K562 (cell line): ENCODE data around the gene PTH1R. TPM values are rescaled to one million over a fixed set of nuclear protein-coding genes. Genes with fewer than 3 reads are reported as not detected.

Experiments used
- ATAC-seq: fragments of 200-7000 bp; cut with Tn5 transposase; 3 replicates; pipeline ENCODE4 v1.9.1; 2020; ENCODE audit warnings: moderate library complexity
- BruUV-seq: library from RNA; stranded (reverse); fragments of 400-500 nt; replicated peaks from 2 replicates; lab custom pipeline; 2021; lab: Mats Ljungman, UMichigan
- CTCF ChIA-PET: fragments of 300-600 bp; formaldehyde crosslinking; extraction: SDS; loops from one replicate; lab custom pipeline; 2021; ENCODE audit warnings: low intra/inter-chr PET ratio; lab: Yijun Ruan, JAX
- POLR2A ChIA-PET: fragments of 300-600, 350-650 bp; sonication (Branson Sonifier 250); formaldehyde crosslinking; extraction: SDS; loops from one replicate; lab custom pipeline; 2021; ENCODE audit warnings: antibody characterized with exemption, inconsistent platforms; lab: Yijun Ruan, JAX
- DNase-seq, 4 experiments: peaks; one replicate each; pipeline versions ENCODE4 v3.0.0 to v3.0.0-alpha.2; 2011 to 2018; ENCODE audit warnings: low spot score in 3 of 4, mixed read lengths in 3 of 4; ENCODE audit errors: extremely low read depth in 1 of 4
- FAIRE-seq: peaks from 2 replicates; lab custom pipeline; 2011; peaks lifted over from hg19 to GRCh38; lab: Jason Lieb, UNC
- H2AFZ ChIP-seq: 2 replicates; pipeline ENCODE4 v1.6.0; 2011; ENCODE audit warnings: low read depth, low read length, control low read depth, inconsistent platforms
- H3K27ac ChIP-seq: fragments of 200-600 bp; 3 replicates; pipeline ENCODE4 v1.8.0; 2011; ENCODE audit warnings: low read depth, mild to moderate bottlenecking, control low read depth, inconsistent platforms, low read length, moderate library complexity, mixed read lengths; ENCODE audit errors: extremely low read depth
- H3K27me3 ChIP-seq, 2 experiments: fragments of 300-600 bp in 1 of 2; 2 replicates in 1 of 2; 3 replicates in 1 of 2; pipeline versions ENCODE4 v1.6.0 to v1.8.0; 2011; ENCODE audit warnings: inconsistent platforms in 2 of 2, low read length in 2 of 2, mild to moderate bottlenecking in 1 of 2, mixed read lengths in 1 of 2, moderate library complexity in 1 of 2; ENCODE audit not compliant: control insufficient read depth in 2 of 2, insufficient read depth in 2 of 2
- H3K36me3 ChIP-seq: fragments of 300-600 bp; 3 replicates; pipeline ENCODE4 v1.8.0; 2011; ENCODE audit warnings: mild to moderate bottlenecking, low read length, inconsistent platforms; ENCODE audit not compliant: control insufficient read depth, insufficient read depth
- H3K4me1 ChIP-seq, 2 experiments: fragments of 200-600 bp in 1 of 2; replicated peaks in 1 of 2; 2 replicates in 1 of 2; 3 replicates in 1 of 2; pipeline versions ENCODE4 v1.5.1 to v1.8.0; 2011; ENCODE audit warnings: inconsistent platforms in 2 of 2, low read length in 2 of 2, mild to moderate bottlenecking in 1 of 2, mixed read lengths in 1 of 2, moderate library complexity in 1 of 2; ENCODE audit not compliant: control insufficient read depth in 2 of 2, insufficient read depth in 2 of 2
- H3K4me2 ChIP-seq: 2 replicates; pipeline ENCODE4 v1.6.1; 2011; ENCODE audit warnings: low read length, control low read depth, inconsistent platforms, mixed read lengths; ENCODE audit not compliant: insufficient read depth
- H3K4me3 ChIP-seq: fragments of 200-600 bp; sonication (generic), shearing (Covaris generic); 2 replicates; pipeline ENCODE4 v1.5.1; 2016; ENCODE audit warnings: control low read depth, inconsistent platforms
- H3K79me2 ChIP-seq: fragments of 200-600 bp; 3 replicates; pipeline ENCODE4 v1.8.0; 2011; ENCODE audit warnings: low read length, inconsistent platforms; ENCODE audit not compliant: control insufficient read depth, insufficient read depth
- H3K9ac ChIP-seq, 2 experiments: 2 replicates each; pipeline versions ENCODE4 v1.6.0 to v1.6.1; 2011; ENCODE audit warnings: low read depth in 2 of 2, low read length in 2 of 2, control low read depth in 1 of 2, inconsistent platforms in 1 of 2, mild to moderate bottlenecking in 1 of 2, mixed read lengths in 1 of 2; ENCODE audit not compliant: insufficient read depth in 1 of 2
- H3K9me1 ChIP-seq: one replicate; pipeline ENCODE4 v1.6.0; 2011; ENCODE audit warnings: inconsistent platforms, mild to moderate bottlenecking, low read length, moderate library complexity; ENCODE audit not compliant: control insufficient read depth, insufficient read depth
- H3K9me3 ChIP-seq: replicated peaks from 2 replicates; pipeline ENCODE4 v1.5.1; 2011; ENCODE audit warnings: low read depth, low read length, inconsistent platforms; ENCODE audit not compliant: control insufficient read depth, insufficient read depth
- H4K20me1 ChIP-seq: replicated peaks from 2 replicates; pipeline ENCODE4 v1.6.1; 2011; ENCODE audit warnings: low read length, inconsistent platforms, mixed read lengths; ENCODE audit not compliant: control insufficient read depth, insufficient read depth
- NCOA1 ChIP-seq: fragments of 450-650 bp; IDR thresholded peaks from 2 replicates; pipeline ENCODE4 v1.6.1; 2016; ENCODE audit warnings: low read depth
- REST ChIP-seq, 2 experiments: fragments of 450-650 bp; formaldehyde crosslinking in 1 of 2; IDR thresholded peaks; 2 replicates each; pipeline versions ENCODE4 v1.4.0 to v1.6.1; 2014 to 2020; ENCODE audit warnings: mild to moderate bottlenecking in 2 of 2, borderline replicate concordance in 1 of 2, low read depth in 1 of 2
- ZNF217 ChIP-seq: sonication (generic); formaldehyde crosslinking; IDR thresholded peaks from 2 replicates; pipeline ENCODE4 v1.8.0; 2022; ENCODE audit warnings: mild to moderate bottlenecking, missing genetic modification reagents
- WGBS: fragments of 100-300 bp; shearing (Covaris generic); methylation state at CpG from one replicate; pipeline ENCODE4 v1.1.6; 2016; ENCODE audit warnings: low coverage, mixed read lengths; ENCODE audit not compliant: insufficient coverage; ENCODE audit errors: missing lambda C conversion rate; 5-methylcytosine and 5-hydroxymethylcytosine counted together
- in situ Hi-C: fragments of 300-500 bp; cut with MboI; formaldehyde crosslinking; loops from 4 replicates; pipeline ENCODE4 v1.15.0; 2018; ENCODE audit warnings: inconsistent platforms, mixed read lengths
- intact Hi-C: fragments of 100-400 bp; cut with micrococcal nuclease; formaldehyde crosslinking; loops from 2 replicates; pipeline ENCODE4 v1.14.2; 2022
- polyA plus RNA-seq, 8 experiments: library from polyadenylated mRNA; depleted of rRNA in 4 of 8; stranded (reverse) in 5 of 8; unstranded in 3 of 8; fragments of >200 nt; fragmentation: Nextera tagmentation in 2 of 8; fragmentation: Illumina TruSeq in 1 of 8; extraction: Ambion mirVana in 2 of 8; extraction: Trizol in 1 of 8; gene quantifications; 2 replicates each; pipeline versions ENCODE4 v1.2.1 to v1.2.3, GENCODE V29; 2011 to 2014; ENCODE audit warnings: inconsistent platforms in 1 of 8, missing spikeins in 1 of 8
- total RNA-seq, 7 experiments: library from RNA; depleted of rRNA in 6 of 7; stranded (reverse); fragments of >200 nt in 6 of 7; fragmentation: Illumina TruSeq in 2 of 7; extraction: Trizol in 2 of 7; gene quantifications; 2 replicates each; pipeline versions ENCODE4 v1.2.1 to v1.2.3, GENCODE V29; 2011 to 2021; ENCODE audit warnings: low replicate concordance in 1 of 7
- TF ChIP-seq, protein P1 (sequence below): fragments of 250-450 bp; sonication (Bioruptor Pico); IDR thresholded peaks from 2 replicates; pipeline ENCODE4 v1.4.0; 2020; ENCODE audit warnings: mild to moderate bottlenecking
- TF ChIP-seq, protein P2 (sequence below): sonication (generic); formaldehyde crosslinking; IDR thresholded peaks from 2 replicates; pipeline ENCODE4 v1.8.0; 2022; ENCODE audit warnings: missing genetic modification reagents, mild to moderate bottlenecking, moderate library complexity, borderline replicate concordance
- TF ChIP-seq, protein P3 (sequence below), 3 experiments: IDR thresholded peaks in 2 of 3; conservative IDR thresholded peaks in 1 of 3; 2 replicates each; pipeline ENCODE4 v1.5.1; 2011 to 2012; ENCODE audit warnings: low read length in 3 of 3, mild to moderate bottlenecking in 3 of 3, control low read depth in 2 of 3, improper control_type of control experiment in 1 of 3, inconsistent platforms in 1 of 3, low read depth in 1 of 3, mixed read lengths in 1 of 3, moderate library complexity in 1 of 3; ENCODE audit not compliant: insufficient read depth in 2 of 3

The PTH1R gene
- total and polyA plus RNA-seq, 9 of the 15 experiments (the other 6 are each of a cell fraction or from before 2014, with no cell fraction given) = not detected

GRCh38 chr3:46860017-46860809 is 17.3 kb upstream of the PTH1R start:
- H3K27ac ChIP-seq = no peak overlapping the region
- H3K9me1 ChIP-seq = no peaks in the 10 kb centered on the region
- peak; percentile 82 for ATAC-seq
- H3K9me3 ChIP-seq = no peaks in the 10 kb centered on the region
- WGBS = 25% methylated on average over 19 of the region's 19 CpGs
- H3K79me2 ChIP-seq = no peaks in the 10 kb centered on the region
- peak; percentile 91 for FAIRE-seq
- no peak overlapping the region; a peak in 1 of 4 replicates for H3K9ac ChIP-seq
- CTCF ChIA-PET = interaction anchor here (0.6 kb wide), 1 partner anchor 36 kb away, joined by 4 read pairs; no protein-coding TSS in a partner anchor
- POLR2A ChIA-PET = no interaction called here
- H2AFZ ChIP-seq = no peak overlapping the region
- peaks cover 10 to 59% of the 10 kb centered on the region in 2 experiments; a peak in 4 of 5 replicates for H3K27me3 ChIP-seq
- no peaks in the 10 kb centered on the region for H3K36me3 ChIP-seq
- in situ Hi-C loops (no loop called here), intact Hi-C loops (loop anchor here (10.0 kb wide), 1 partner anchor 515 kb away; no protein-coding TSS in a partner anchor)
- 0 out of 2 replicates have a peak, but pooled peaks cover 7% of the 10 kb centered on the region for H4K20me1 ChIP-seq
- DNase-seq = peak in 3 of 4 experiments; percentile 54 to 74 (median 68)
- H3K4me1 ChIP-seq = peaks cover 0 to 5% of the 10 kb centered on the region in 2 experiments; a peak in 2 of 5 replicates
- no peak overlapping the region for H3K4me3 ChIP-seq
- no TSS peak for BruUV-seq
- no peak overlapping the region for H3K4me2 ChIP-seq
- TF ChIP-seq REST (IDR thresholded peaks at IDR 0.05; ENCODE audit: borderline replicate concordance) (0 out of 2 replicates have a peak, but pooled peaks have one; percentile 9), REST (CRISPR knock-in tag; IDR thresholded peaks at IDR 0.05; ENCODE audit: low read depth) (no peak), ZNF217 (CRISPR knock-in tag) (no peak), NCOA1 (no peak)
- TF ChIP-seq, protein P1, sequence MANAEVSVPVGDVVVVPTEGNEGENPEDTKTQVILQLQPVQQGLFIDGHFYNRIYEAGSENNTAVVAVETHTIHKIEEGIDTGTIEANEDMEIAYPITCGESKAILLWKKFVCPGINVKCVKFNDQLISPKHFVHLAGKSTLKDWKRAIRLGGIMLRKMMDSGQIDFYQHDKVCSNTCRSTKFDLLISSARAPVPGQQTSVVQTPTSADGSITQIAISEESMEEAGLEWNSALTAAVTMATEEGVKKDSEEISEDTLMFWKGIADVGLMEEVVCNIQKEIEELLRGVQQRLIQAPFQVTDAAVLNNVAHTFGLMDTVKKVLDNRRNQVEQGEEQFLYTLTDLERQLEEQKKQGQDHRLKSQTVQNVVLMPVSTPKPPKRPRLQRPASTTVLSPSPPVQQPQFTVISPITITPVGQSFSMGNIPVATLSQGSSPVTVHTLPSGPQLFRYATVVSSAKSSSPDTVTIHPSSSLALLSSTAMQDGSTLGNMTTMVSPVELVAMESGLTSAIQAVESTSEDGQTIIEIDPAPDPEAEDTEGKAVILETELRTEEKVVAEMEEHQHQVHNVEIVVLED (CRISPR knock-in tag) = no peak
- TF ChIP-seq, protein P2, sequence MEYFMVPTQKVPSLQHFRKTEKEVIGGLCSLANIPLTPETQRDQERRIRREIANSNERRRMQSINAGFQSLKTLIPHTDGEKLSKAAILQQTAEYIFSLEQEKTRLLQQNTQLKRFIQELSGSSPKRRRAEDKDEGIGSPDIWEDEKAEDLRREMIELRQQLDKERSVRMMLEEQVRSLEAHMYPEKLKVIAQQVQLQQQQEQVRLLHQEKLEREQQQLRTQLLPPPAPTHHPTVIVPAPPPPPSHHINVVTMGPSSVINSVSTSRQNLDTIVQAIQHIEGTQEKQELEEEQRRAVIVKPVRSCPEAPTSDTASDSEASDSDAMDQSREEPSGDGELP (CRISPR knock-in tag) = peak; percentile 23; the same call in 1 of the 2 replicates
- TF ChIP-seq, protein P3, sequence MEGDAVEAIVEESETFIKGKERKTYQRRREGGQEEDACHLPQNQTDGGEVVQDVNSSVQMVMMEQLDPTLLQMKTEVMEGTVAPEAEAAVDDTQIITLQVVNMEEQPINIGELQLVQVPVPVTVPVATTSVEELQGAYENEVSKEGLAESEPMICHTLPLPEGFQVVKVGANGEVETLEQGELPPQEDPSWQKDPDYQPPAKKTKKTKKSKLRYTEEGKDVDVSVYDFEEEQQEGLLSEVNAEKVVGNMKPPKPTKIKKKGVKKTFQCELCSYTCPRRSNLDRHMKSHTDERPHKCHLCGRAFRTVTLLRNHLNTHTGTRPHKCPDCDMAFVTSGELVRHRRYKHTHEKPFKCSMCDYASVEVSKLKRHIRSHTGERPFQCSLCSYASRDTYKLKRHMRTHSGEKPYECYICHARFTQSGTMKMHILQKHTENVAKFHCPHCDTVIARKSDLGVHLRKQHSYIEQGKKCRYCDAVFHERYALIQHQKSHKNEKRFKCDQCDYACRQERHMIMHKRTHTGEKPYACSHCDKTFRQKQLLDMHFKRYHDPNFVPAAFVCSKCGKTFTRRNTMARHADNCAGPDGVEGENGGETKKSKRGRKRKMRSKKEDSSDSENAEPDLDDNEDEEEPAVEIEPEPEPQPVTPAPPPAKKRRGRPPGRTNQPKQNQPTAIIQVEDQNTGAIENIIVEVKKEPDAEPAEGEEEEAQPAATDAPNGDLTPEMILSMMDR (IDR thresholded peaks at IDR 0.05 in 2 of 3, conservative IDR thresholded peaks at IDR 0.05 in 1 of 3; ENCODE audit: insufficient read depth in 2 of 3, low read depth in 1 of 3, low read length in 3 of 3) = peak; percentile 62 to 77 (median 69)
